Hematopoietic multipotent progenitor cell (in vitro differentiated cells): Measurements from ENCODE around the gene TMEM164. TPM values are rescaled to one million over a fixed set of nuclear protein-coding genes. Genes with fewer than 3 reads are reported as not detected.
"Not testable (repeated sequence)": the region's sequence is repeated elsewhere in the genome, so short reads cannot be mapped to it uniquely, and the experiment has no call there.

Source experiments
- DNase-seq, 3 donors: peaks; one replicate each; pipeline ENCODE4 v3.0.0-alpha.2; 2011 to 2015; ENCODE audit warnings: low read depth in 2 of 3, low spot score in 2 of 3
- total RNA-seq: library from RNA; depleted of rRNA; stranded (reverse); fragments of >200 nt; gene quantifications from one replicate; pipeline ENCODE4 v1.2.3, GENCODE V29; 2012

Gene TMEM164
- total RNA-seq, 1 donor, result 33.1 TPM

- no peak for DNase-seq
Measured at GRCh38 chrX:110123331-110123782, 120.4 kb downstream of the TMEM164 start.

- DNase-seq, result peak in 1 of 3 donors; percentile 22
Measured at GRCh38 chrX:110125446-110126162, 122.7 kb downstream of the TMEM164 start.

- DNase-seq, result no peak
Measured at GRCh38 chrX:110131031-110131430, 128.1 kb downstream of the TMEM164 start.

DNA sequence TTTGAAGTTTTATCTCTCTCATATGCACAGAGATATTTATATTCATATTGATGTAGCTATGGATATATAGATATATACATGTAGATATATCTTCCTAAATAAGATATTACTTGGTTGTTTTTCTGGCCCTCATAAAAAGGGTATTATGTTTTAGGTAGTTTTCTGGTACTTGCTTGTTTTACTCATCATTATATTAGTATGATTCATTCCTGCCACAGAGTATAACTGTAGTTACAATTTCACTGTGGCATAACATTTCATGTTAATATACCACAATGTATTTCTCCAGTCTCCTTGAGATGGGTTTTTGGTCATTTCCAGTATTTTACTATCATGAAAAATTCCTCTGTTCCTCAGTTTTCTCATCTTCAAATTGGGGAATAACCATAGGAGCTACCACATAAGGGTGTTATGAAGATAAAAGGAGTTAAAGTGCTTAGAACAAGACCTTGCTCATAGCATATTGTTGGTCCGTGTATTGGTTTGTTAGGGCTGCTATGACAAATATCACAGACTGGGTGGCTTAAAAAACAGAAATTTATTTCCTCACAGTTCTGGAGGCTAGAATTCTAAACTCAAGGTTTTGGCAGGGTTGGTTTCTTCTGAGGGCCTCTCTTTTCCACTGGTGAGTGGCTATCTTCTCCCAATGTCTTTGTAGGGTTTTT is 129.7 kb downstream of the TMEM164 start:
- no peak for DNase-seq

GRCh38 chrX:110133735-110134370 is 130.9 kb downstream of the TMEM164 start:
- DNase-seq, result no peak

- peak in 1 of 3 donors; percentile 13 for DNase-seq
Measured at GRCh38 chrX:110135618-110136017, 132.7 kb downstream of the TMEM164 start.

- no peak for DNase-seq
Measured at GRCh38 chrX:110136136-110136535, 133.2 kb downstream of the TMEM164 start.

DNA sequence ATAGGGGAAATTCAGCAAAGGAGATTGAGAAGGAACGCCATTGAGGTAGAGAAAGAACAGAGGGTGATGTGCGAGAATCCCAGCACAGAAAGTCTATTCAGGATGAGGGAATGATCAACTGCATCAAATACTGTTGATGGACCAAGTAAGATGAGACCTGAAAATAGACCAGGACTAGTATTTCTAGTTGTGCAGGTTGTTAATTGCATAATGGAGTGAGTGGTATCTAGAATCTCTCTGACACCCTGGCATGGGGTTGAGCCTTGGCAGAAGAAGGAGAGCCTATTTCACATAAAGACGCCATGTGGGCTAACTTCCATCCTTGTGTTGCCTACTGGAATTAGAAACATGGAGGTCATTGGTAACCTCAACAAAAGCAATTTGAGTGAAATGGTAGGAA is 135.6 kb downstream of the TMEM164 start:
- no peak for DNase-seq

DNA sequence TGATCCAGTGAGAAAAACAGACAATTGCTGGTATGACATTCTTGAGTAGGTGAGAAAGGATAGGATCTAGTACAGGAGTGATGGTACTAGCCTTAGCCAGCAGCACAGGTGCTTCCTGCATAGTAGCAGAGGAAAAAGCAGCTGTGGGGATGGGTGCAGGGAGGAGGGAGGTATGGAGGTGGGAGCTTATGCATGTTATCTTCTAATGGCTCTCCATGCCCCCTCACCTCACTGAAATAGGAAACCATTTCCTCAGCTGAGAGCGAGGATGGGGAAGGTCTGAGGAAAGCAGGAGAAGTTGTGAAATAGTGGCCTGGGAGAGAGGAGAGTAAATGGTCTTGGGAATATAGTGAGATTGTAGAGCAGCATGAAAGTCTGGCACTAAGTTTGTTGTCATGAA is 136.3 kb downstream of the TMEM164 start:
- DNase-seq, result no peak

DNA sequence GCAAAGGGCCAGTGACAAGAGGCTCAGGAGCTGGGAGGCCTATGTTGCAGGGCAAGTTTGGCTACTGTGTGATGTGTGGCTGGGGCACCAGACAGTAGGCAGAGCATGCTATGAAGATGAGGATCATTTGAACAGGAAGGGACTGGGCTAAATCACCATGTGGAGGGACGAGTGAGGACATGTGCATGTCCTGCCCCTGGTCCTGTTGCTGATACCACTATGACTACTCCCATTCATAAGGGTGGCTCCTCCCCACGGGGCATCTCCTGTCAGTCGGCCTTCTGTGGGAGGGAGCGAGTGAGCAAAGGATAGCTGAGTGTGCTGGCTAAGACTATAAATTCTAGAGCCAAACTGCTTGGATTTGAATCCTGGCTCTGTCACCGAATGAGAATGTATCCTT is 139.2 kb downstream of the TMEM164 start:
- no peak for DNase-seq

DNA sequence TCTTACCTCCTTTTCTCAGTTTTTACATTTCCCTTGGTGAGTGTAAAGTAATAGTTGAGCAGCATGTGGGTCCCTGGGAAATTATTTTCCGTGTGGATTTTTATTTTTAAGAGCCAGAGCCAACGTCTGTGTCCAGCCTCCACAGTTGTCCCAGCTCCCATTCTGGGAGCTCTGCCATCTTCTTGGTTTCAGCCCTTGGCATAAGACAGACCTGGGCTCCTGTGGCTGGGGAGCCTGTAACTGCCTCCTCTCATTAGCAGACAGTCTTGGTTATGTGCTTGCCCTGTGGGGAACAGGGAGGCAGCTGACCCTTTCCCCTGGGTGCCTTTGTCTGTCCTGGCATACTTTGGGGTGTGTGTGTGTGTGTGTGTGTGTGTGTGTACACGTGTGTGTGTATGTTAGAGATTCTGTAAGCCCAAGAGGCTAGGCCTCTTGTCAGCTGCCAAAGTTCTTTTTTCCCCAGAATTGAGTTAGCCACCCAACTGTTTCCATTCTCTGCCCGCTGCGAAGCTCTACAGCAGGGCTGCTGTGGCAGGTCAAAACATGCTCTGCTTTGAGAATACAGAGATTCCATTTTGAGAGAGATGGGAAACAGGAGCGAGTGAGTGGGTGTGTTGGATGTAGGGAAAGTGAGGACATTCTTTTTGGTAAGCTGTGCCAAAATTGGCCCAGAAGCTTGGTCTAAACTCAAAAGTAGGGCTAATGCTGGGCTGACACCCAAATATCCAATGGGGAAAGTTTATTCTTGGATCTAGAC is 140.7 kb downstream of the TMEM164 start:
- DNase-seq, result no peak

DNA sequence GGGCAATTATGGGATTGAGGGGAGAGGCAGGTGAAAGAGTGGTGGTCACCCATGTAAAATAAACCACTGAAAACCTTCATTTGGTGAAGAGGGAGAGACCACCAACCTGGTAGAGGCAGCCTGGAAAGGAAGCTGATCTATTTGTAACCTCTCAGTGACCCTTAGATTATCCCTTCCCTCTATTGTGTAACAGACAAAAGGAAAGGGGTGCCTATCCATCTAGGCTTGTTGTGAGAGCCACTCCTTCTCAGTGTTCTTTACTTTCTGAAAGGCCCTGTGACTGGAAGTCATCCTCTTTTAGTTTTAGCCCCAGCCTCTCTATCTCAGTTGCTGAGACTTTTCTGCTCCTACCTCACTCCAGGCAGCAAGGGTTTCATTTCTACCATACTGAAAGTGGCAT is 142.4 kb downstream of the TMEM164 start:
- DNase-seq, result no peak

- peak in 1 of 3 donors; percentile 35 for DNase-seq
Measured at GRCh38 chrX:110145854-110146253, 142.9 kb downstream of the TMEM164 start.

GRCh38 chrX:110146521-110146920 is 143.6 kb downstream of the TMEM164 start:
- DNase-seq, result peak in 2 of 3 donors; percentile 21 to 66

DNA sequence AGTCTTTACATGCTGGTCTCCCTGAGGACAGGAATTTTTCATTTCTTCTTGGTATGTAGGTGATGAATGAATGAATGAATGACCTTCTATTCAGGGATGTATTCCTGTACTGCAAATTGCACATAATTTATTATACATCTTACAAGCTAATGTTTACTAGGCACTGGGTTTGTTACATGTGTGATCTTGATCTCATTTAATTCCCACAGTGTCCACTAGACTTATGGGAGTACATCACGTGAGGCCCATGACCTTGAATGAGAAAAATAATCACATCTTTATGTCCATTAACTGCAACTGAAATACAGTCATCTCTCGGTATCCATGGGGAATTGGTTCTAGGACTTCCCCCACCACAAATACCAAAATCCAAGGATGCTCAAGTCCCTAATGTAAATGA is 150.3 kb downstream of the TMEM164 start:
- DNase-seq, result no peak

DNA sequence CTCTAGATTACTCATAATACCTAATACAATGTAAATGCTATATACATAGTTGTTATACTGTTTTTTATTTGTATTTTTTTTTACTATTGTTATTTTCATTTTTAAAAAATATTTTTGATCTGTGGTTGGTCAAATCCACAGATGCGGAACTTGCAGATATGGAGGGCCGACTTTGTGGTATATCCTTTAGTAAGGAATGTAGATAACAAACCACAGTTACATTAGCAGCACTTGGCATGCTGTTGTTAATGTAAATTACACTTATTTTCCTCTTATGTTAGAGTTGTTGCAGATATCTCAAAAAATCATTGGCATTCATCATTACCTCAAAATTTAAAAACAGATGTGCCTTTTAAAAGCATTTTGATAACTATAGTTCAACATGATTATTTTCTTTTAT is 151.0 kb downstream of the TMEM164 start:
- DNase-seq, result no peak

DNA sequence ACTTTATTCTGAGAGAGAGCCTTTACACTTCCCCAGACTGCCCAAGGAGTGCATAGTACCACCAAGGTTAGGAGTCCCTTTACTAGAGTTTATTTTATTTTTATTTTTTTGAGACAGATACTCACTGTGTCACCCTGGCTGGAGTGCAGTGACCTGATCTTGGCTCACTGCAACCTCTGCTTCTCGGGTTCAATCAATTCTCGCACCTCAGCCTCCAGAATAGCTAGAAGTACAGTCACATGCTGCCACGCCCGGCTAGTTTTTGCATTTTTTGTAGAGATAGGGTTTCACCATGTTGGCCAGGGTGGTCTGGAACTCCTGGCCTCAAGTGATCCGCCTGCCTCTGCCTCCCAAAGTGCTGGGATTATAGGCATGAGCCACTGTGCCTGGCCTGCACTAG is 151.4 kb downstream of the TMEM164 start:
- not testable (repeated sequence) for DNase-seq

GRCh38 chrX:110155759-110156158 is 152.8 kb downstream of the TMEM164 start:
- DNase-seq, result no peak

DNA sequence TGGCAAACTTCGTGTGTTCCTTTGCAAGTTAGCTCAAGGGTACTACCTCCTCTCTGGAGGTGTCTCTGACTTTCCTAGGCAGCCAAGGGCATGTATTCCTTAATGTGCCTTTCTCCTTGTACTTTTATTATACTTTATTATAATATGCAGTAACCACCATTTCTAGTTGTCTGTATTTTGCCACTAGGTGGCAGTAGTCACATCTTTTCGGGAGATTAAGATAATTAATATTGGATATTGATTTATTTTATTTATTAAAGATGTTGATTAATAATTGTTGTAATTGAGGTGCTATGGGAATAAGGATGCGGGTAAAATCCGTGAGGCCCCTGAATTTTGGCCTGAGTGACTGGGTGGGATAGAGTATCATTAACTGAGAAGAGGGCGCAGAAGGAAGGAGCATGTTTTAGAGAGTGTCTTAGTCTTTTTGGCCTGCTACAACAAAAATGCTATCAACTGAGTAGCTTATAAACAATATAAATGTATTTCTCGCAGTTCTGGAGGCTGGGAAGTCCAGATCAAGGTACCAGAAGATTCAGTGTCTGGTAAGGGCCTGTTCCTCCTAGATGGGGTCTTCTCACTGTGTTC is 153.3 kb downstream of the TMEM164 start:
- DNase-seq, result peak in 1 of 3 donors; percentile 16

- DNase-seq, result no peak
Measured at GRCh38 chrX:110157444-110157843, 154.5 kb downstream of the TMEM164 start.

DNA sequence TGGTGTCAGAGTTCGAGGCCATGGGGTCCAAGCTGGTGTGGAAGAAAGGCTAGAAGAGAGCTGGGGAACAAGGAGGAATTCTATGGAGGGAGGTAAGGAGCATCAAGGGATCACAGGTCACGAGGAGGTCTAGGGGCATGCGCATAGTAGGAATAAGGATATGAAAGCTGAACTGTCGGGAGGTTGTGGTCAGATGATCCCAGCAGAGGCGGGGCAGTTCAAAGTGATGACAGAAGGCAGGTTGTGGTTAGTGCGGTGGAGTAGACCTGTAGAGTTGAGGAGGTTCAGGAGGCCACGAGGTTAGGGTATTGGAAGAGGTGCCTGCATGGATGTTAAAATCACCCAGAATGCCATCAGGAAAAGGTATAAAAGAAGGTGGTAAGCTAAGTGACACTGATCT is 156.3 kb downstream of the TMEM164 start:
- DNase-seq, result no peak
